ENCODE data around the gene FDCSP.
"Not testable (repeated sequence)": the region's sequence is repeated elsewhere in the genome, so short reads cannot be mapped to it uniquely, and the experiment has no call there.

The FDCSP gene

DNA sequence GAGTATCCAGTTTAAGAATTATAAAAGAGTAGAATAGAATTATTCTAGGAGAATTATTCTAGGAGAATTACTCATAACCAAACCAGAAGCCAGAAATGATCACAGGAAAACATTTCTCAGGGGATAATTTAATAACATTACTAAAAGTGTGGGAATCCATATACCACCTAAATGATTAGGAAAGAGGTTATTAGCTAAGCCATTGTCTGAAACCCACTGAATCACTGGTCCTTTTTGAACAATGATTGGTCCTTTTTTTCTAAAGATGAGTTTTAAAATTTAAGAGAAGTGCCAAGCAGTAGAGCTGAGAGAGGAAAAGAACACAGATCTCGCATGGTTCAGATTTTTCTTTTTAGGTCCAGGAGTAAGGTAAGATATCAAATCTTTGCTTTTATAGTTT is 30.5 kb upstream of the FDCSP start, which contains the start of gene ODAM:
ODAM (plus strand) TSS at position 301 of the 400 bp plus-strand sequence. CDS start 819 bp downstream, outside the sequence.
- Histone ChIP-seq H3K4me3 (ENCODE audit: low read depth, low read length) (no peak within 1 kb of the TSS), H3K9me3 (ENCODE audit: control insufficient read depth, insufficient read depth, low read length) (no peaks in the 10 kb centered on the region), H3K9ac (ENCODE audit: low read depth, low read length) (no peak within 1 kb of the TSS), H3K4me1 (ENCODE audit: control insufficient read depth, insufficient read depth, low read length) (no peaks in the 10 kb centered on the region), H3K36me3 (ENCODE audit: control insufficient read depth, insufficient read depth, low read length) (no peaks in the 10 kb centered on the region), H3K27me3 (ENCODE audit: control insufficient read depth, insufficient read depth, low read length) (no peaks in the 10 kb centered on the region)

DNA sequence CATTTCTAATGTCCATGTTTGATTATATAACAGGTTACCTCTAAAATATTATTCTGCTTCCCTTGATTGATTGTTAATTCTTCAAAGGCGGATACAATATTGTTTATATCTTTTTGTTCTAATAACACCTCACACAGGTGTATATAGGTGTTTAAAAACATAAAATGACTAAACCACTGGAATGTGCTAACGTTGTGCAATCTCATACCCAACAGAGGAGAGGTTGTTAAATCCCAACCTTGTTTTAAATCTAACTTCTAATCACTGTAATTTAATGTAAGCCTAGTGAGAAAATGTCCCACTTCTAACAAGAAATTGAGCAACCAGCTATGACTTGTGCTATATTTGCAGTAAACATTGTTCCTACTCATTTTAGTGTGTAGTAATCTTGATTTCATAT is 29.1 kb upstream of the FDCSP start:
- no peaks in the 10 kb centered on the region for H3K4me1 ChIP-seq (ENCODE audit: control insufficient read depth, insufficient read depth, low read length)
- H3K36me3 ChIP-seq (ENCODE audit: control insufficient read depth, insufficient read depth, low read length): no peaks in the 10 kb centered on the region
- H3K9ac ChIP-seq (ENCODE audit: low read depth, low read length): no peak overlapping the region
- H3K9me3 ChIP-seq (ENCODE audit: control insufficient read depth, insufficient read depth, low read length): no peaks in the 10 kb centered on the region
- no peaks in the 10 kb centered on the region for H3K27me3 ChIP-seq (ENCODE audit: control insufficient read depth, insufficient read depth, low read length)
- no peak overlapping the region for H3K4me3 ChIP-seq (ENCODE audit: low read depth, low read length)

DNA sequence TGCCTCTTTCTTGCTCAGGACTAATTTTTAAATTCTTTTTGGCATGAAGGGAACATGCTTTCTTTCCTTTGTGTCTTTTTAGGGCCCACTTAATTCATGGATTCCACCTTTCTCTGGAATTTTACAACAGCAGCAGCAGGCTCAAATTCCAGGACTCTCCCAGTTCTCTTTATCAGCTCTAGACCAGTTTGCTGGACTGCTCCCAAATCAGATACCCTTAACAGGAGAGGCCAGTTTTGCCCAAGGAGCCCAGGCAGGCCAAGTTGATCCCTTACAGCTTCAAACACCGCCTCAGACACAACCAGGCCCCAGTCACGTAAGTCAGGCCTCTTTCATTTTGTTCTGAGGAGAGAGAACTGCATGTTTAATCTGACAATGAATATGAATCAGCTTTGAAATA is 28.1 kb upstream of the FDCSP start:
- Histone ChIP-seq H3K36me3 (ENCODE audit: control insufficient read depth, insufficient read depth, low read length) (no peaks in the 10 kb centered on the region), H3K9ac (ENCODE audit: low read depth, low read length) (no peak overlapping the region), H3K27me3 (ENCODE audit: control insufficient read depth, insufficient read depth, low read length) (no peaks in the 10 kb centered on the region), H3K4me3 (ENCODE audit: low read depth, low read length) (no peak overlapping the region), H3K4me1 (ENCODE audit: control insufficient read depth, insufficient read depth, low read length) (no peaks in the 10 kb centered on the region), H3K9me3 (ENCODE audit: control insufficient read depth, insufficient read depth, low read length) (no peaks in the 10 kb centered on the region)

DNA sequence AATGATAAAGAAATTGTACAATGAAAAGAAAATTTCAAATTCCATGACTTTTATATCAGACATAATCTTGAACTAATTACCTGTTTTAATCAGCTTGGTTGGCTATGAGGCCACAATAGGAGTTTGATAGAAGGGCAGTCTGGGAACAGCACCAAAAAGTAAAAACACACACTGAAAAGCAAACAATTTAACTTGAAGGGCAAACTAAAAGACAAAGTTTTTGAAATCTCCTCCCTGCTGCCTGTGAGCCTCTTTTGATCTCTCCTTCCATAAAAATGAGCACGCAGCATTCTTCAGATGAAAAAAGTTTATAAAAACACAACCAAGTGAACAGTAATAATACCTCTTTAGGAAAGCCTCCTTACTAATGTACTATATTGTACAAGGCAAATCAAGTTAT is 22.3 kb upstream of the FDCSP start:
- H3K9me3 ChIP-seq (ENCODE audit: control insufficient read depth, insufficient read depth, low read length): no peaks in the 10 kb centered on the region
- H3K4me3 ChIP-seq (ENCODE audit: low read depth, low read length): no peak overlapping the region
- no peaks in the 10 kb centered on the region for H3K27me3 ChIP-seq (ENCODE audit: control insufficient read depth, insufficient read depth, low read length)
- no peak overlapping the region for H3K9ac ChIP-seq (ENCODE audit: low read depth, low read length)
- H3K36me3 ChIP-seq (ENCODE audit: control insufficient read depth, insufficient read depth, low read length): no peaks in the 10 kb centered on the region
- H3K4me1 ChIP-seq (ENCODE audit: control insufficient read depth, insufficient read depth, low read length): no peaks in the 10 kb centered on the region

DNA sequence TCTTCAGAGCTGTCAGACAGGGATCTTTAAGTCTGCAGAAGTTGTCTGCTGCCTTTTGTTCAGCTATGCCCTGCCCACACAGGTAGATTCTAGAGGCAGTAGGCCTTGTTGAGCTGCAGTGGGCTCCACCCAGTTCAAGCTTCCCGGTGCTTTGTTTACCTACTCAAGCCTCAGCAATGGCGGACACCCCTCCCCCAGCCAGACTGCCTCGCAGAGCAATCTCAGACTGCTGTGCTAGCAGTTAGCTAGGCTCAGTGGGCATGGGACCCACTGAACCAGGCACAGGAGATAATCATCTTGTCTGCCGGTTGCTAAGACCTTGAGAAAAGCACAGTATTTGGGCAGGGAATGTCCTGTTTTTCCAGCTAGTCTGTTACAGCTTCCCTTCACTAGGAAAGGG is 13.2 kb upstream of the FDCSP start:
- H3K9me3 ChIP-seq (ENCODE audit: control insufficient read depth, insufficient read depth, low read length); H3K4me1 ChIP-seq (ENCODE audit: control insufficient read depth, insufficient read depth, low read length); H3K9ac ChIP-seq (ENCODE audit: low read depth, low read length); H3K36me3 ChIP-seq (ENCODE audit: control insufficient read depth, insufficient read depth, low read length); H3K27me3 ChIP-seq (ENCODE audit: control insufficient read depth, insufficient read depth, low read length); H3K4me3 ChIP-seq (ENCODE audit: low read depth, low read length): not testable (repeated sequence)

DNA sequence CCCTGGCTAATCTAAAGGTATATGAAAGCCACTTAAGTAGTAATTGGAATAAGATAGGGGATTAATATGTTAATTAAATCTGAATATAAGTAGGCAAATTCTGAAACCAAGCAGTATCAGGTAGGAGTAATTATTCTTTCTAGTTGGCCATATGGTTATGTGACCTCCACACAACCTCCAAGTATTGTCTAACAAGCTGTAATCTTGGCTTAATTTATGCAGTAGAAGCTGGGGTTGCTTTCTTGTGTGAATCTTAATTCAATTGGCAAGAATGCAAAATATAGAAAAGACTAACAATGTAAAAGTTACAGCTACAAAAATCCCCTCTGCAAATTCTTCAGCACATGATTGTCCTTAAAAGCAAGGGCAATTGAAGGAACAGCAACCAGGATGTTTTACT is 9.8 kb upstream of the FDCSP start:
- not testable (repeated sequence) for H3K4me1 ChIP-seq (ENCODE audit: control insufficient read depth, insufficient read depth, low read length); H3K9ac ChIP-seq (ENCODE audit: low read depth, low read length); H3K4me3 ChIP-seq (ENCODE audit: low read depth, low read length); H3K9me3 ChIP-seq (ENCODE audit: control insufficient read depth, insufficient read depth, low read length); H3K36me3 ChIP-seq (ENCODE audit: control insufficient read depth, insufficient read depth, low read length); H3K27me3 ChIP-seq (ENCODE audit: control insufficient read depth, insufficient read depth, low read length)

DNA sequence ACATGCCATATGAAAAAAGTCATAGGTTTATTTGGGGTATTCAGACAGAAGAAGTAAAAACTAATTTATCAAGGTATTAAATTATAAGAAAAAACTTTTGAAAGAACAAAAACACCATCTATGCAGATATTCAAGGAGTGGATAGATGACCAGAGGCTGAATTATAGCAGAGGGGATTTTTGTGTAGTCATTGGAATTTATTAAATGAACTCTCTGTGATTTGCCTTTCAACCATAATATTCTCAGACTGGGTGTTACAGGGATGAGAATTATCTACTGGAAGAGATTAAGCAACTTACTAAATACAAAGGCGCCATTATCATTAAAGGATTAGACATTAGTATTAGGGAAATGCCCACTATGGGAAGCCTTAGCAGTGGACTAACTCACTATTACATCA is 9.4 kb upstream of the FDCSP start:
- not testable (repeated sequence) for H3K4me1 ChIP-seq (ENCODE audit: control insufficient read depth, insufficient read depth, low read length); H3K36me3 ChIP-seq (ENCODE audit: control insufficient read depth, insufficient read depth, low read length); H3K27me3 ChIP-seq (ENCODE audit: control insufficient read depth, insufficient read depth, low read length); H3K4me3 ChIP-seq (ENCODE audit: low read depth, low read length); H3K9me3 ChIP-seq (ENCODE audit: control insufficient read depth, insufficient read depth, low read length); H3K9ac ChIP-seq (ENCODE audit: low read depth, low read length)

DNA sequence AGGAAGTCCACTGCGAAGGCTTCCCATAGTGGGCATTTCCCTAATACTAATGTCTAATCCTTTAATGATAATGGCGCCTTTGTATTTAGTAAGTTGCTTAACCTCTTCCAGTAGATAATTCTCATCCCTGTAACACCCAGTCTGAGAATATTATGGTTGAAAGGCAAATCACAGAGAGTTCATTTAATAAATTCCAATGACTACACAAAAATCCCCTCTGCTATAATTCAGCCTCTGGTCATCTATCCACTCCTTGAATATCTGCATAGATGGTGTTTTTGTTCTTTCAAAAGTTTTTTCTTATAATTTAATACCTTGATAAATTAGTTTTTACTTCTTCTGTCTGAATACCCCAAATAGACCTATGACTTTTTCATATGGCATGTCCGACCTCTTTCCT is 4.5 kb upstream of the FDCSP start:
- not testable (repeated sequence) for H3K36me3 ChIP-seq (ENCODE audit: control insufficient read depth, insufficient read depth, low read length); H3K4me1 ChIP-seq (ENCODE audit: control insufficient read depth, insufficient read depth, low read length); H3K9ac ChIP-seq (ENCODE audit: low read depth, low read length); H3K4me3 ChIP-seq (ENCODE audit: low read depth, low read length); H3K27me3 ChIP-seq (ENCODE audit: control insufficient read depth, insufficient read depth, low read length); H3K9me3 ChIP-seq (ENCODE audit: control insufficient read depth, insufficient read depth, low read length)

DNA sequence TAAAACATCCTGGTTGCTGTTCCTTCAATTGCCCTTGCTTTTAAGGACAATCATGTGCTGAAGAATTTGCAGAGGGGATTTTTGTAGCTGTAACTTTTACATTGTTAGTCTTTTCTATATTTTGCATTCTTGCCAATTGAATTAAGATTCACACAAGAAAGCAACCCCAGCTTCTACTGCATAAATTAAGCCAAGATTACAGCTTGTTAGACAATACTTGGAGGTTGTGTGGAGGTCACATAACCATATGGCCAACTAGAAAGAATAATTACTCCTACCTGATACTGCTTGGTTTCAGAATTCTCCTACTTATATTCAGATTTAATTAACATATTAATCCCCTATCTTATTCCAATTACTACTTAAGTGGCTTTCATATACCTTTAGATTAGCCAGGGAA is 4.1 kb upstream of the FDCSP start:
- not testable (repeated sequence) for H3K4me3 ChIP-seq (ENCODE audit: low read depth, low read length); H3K9ac ChIP-seq (ENCODE audit: low read depth, low read length); H3K27me3 ChIP-seq (ENCODE audit: control insufficient read depth, insufficient read depth, low read length); H3K36me3 ChIP-seq (ENCODE audit: control insufficient read depth, insufficient read depth, low read length); H3K9me3 ChIP-seq (ENCODE audit: control insufficient read depth, insufficient read depth, low read length); H3K4me1 ChIP-seq (ENCODE audit: control insufficient read depth, insufficient read depth, low read length)

DNA sequence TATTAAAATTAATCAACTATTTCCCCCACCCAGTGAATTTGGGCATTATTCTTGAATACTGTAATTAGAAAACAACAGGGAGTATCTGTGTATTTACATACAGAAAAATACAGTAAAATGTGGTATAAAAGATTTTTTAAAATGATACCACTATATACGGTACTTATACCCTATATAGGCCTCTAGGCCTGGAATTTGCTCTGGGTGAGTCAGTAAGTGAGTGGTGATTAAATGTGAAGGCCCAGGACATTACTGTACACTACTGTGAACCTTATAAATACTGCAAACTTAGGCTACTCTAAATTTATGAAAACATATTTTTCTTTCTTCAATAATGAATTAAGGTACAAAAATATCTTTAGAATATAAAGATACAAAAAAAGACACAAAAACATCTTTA is 10.2 kb downstream of the FDCSP start:
- Histone ChIP-seq H3K4me1 (ENCODE audit: control insufficient read depth, insufficient read depth, low read length) (no peaks in the 10 kb centered on the region), H3K9me3 (ENCODE audit: control insufficient read depth, insufficient read depth, low read length) (no peaks in the 10 kb centered on the region)

DNA sequence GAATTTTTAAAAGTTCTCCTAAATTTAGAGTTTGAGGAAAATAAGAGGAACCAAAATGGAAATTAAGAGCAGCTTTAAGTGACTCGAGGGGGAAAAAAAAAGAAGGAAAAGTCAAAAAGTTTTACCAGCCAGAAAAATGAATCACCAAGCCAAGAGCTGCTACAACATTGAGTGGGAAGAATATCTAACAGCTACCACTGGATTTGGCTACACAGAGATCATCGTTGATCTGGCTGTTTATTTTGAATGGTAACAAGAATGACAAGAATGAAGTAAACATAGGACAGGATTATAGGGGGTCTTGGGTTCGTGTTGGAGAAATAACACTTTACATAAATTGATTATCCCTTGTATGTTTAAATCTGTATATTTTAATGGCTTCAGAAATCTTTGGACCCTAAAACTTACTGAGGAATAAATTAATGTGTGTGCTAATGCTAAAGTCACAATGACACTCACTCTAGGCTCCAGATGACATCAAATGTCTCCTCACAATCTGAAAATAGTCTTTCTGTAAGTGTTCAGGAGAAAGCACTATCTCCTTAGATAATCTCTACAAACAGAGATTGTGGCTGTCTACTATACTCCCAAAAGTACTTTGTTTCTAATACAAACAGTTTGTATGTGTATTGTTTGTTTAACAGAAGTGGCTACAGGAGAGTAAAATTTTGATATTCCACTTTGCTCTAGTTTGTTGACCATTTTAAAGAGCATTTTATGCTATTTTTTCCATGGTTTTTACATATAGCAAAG is 13.4 kb downstream of the FDCSP start:
- H3K4me1 ChIP-seq (ENCODE audit: control insufficient read depth, insufficient read depth, low read length): no peaks in the 10 kb centered on the region
- H3K4me3 ChIP-seq (ENCODE audit: low read depth, low read length): no peak overlapping the region
- no peaks in the 10 kb centered on the region for H3K36me3 ChIP-seq (ENCODE audit: control insufficient read depth, insufficient read depth, low read length)
- no peaks in the 10 kb centered on the region for H3K27me3 ChIP-seq (ENCODE audit: control insufficient read depth, insufficient read depth, low read length)
- H3K9me3 ChIP-seq (ENCODE audit: control insufficient read depth, insufficient read depth, low read length): no peaks in the 10 kb centered on the region
- no peak overlapping the region for H3K9ac ChIP-seq (ENCODE audit: low read depth, low read length)

More for the DNA sequence above, 10.2 kb downstream of the FDCSP start:
- no peaks in the 10 kb centered on the region for H3K36me3 ChIP-seq (ENCODE audit: control insufficient read depth, insufficient read depth, low read length)
- H3K4me3 ChIP-seq (ENCODE audit: low read depth, low read length): no peak overlapping the region
- H3K27me3 ChIP-seq (ENCODE audit: control insufficient read depth, insufficient read depth, low read length): no peaks in the 10 kb centered on the region
- H3K9ac ChIP-seq (ENCODE audit: low read depth, low read length): no peak overlapping the region

DNA sequence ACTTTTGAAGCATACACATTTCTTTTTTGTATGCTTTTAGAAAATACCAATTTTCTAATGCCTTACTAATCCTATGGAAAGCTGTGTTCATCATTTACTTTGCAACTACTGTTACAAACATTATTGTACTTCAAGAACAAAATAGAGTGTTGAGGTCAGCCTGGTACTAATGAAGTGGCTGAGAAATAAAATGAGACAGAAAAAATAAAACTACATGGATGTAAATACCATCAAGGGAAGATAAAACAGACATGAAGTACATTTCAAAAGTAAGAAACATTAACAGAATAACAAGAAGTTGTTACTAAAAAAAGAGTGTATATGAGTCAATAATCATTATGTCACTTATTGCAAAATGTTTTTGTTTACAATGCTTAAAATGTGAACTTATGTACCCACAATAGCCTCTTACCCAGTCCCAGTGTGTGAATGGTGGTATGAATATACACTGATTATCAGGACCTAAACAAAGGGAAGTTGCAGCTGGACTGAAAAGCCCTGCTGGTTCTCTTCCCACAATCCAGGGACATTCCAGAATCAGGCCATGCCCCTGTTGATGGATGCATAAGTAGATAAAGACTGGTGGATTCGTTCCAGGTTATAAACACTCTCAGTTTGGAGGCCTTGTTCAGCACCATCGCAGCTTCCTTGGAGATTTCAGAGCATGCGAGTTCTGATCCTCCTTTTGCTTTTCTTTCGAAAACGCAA is 14.1 kb downstream of the FDCSP start:
- H3K4me1 ChIP-seq (ENCODE audit: control insufficient read depth, insufficient read depth, low read length): no peaks in the 10 kb centered on the region
- H3K36me3 ChIP-seq (ENCODE audit: control insufficient read depth, insufficient read depth, low read length): no peaks in the 10 kb centered on the region
- H3K27me3 ChIP-seq (ENCODE audit: control insufficient read depth, insufficient read depth, low read length): no peaks in the 10 kb centered on the region
- H3K9ac ChIP-seq (ENCODE audit: low read depth, low read length): no peak overlapping the region
- no peak overlapping the region for H3K4me3 ChIP-seq (ENCODE audit: low read depth, low read length)
- H3K9me3 ChIP-seq (ENCODE audit: control insufficient read depth, insufficient read depth, low read length): no peaks in the 10 kb centered on the region

Data from iPS-15b (cell line).